ENCODE results near the gene RBBP8NL.

The RBBP8NL gene

GRCh38 chr20:62382306-62383198, 44.8 kb downstream of the RBBP8NL start:
- peaks cover 33% of the 10 kb centered on the region for H3K79me2 ChIP-seq (ENCODE audit: insufficient read depth, low read length)
- no peak overlapping the region for H2AFZ ChIP-seq (ENCODE audit: low read length)

DNA sequence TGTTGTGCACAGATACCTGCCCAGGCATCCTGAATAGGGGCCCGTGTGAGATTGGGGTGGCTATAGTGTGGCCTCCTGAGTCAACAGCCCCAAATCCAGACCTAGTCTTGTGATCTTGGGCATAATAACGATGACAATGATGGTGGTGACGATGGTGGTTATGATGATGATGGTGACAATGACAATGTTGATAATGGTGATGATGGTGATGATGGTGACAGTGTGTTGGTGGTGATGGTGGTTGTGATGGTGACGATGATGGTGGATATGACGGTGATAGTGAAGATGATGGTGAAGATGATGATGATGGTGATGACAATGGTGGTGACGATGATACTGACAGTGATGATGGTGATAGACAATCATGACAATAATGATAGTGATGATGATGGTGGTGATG, 45.5 kb downstream of the RBBP8NL start:
- H3K4me2 ChIP-seq (ENCODE audit: low read depth, low read length, poor library complexity, severe bottlenecking) = no peak overlapping the region

More at GRCh38 chr20:62382306-62383198, 44.8 kb downstream of the RBBP8NL start:
- no peaks in the 10 kb centered on the region for H3K9me3 ChIP-seq (ENCODE audit: insufficient read depth, low read depth, low read length)
- no peak for TF ChIP-seq EZH2phosphoT487 (IDR thresholded peaks at IDR 0.05; ENCODE audit: borderline replicate concordance)
- TF ChIP-seq, protein P1, sequence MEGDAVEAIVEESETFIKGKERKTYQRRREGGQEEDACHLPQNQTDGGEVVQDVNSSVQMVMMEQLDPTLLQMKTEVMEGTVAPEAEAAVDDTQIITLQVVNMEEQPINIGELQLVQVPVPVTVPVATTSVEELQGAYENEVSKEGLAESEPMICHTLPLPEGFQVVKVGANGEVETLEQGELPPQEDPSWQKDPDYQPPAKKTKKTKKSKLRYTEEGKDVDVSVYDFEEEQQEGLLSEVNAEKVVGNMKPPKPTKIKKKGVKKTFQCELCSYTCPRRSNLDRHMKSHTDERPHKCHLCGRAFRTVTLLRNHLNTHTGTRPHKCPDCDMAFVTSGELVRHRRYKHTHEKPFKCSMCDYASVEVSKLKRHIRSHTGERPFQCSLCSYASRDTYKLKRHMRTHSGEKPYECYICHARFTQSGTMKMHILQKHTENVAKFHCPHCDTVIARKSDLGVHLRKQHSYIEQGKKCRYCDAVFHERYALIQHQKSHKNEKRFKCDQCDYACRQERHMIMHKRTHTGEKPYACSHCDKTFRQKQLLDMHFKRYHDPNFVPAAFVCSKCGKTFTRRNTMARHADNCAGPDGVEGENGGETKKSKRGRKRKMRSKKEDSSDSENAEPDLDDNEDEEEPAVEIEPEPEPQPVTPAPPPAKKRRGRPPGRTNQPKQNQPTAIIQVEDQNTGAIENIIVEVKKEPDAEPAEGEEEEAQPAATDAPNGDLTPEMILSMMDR (conservative IDR thresholded peaks at IDR 0.05; ENCODE audit: low read length) = peak; percentile 83
- peaks cover 12% of the 10 kb centered on the region for H3K4me1 ChIP-seq (ENCODE audit: insufficient read depth, low read length, poor library complexity, severe bottlenecking)
- no peaks in the 10 kb centered on the region for H3K9me2 ChIP-seq (replicated peaks; ENCODE audit: low read depth, low read length)
- H3K4me2 ChIP-seq (ENCODE audit: low read depth, low read length, poor library complexity, severe bottlenecking) = no peak overlapping the region
- H3K27me3 ChIP-seq (ENCODE audit: insufficient read depth, low read length, poor library complexity, severe bottlenecking) = peaks cover 5% of the 10 kb centered on the region
- no peak overlapping the region for H3K4me3 ChIP-seq (ENCODE audit: low read length, poor library complexity, severe bottlenecking)
- no peaks in the 10 kb centered on the region for H3F3A ChIP-seq (ENCODE audit: low read depth)
- H4K20me1 ChIP-seq (ENCODE audit: insufficient read depth, low read length, poor library complexity, severe bottlenecking) = peaks cover 13% of the 10 kb centered on the region
- H3K36me3 ChIP-seq (ENCODE audit: insufficient read depth, low read length) = no peaks in the 10 kb centered on the region
- H3K9ac ChIP-seq (ENCODE audit: low read depth, low read length, poor library complexity, severe bottlenecking) = no peak overlapping the region

GRCh38 chr20:62381202-62381797, 46.0 kb downstream of the RBBP8NL start:
- Histone ChIP-seq H2AFZ (ENCODE audit: low read length) (no peak overlapping the region), H3K4me1 (ENCODE audit: insufficient read depth, low read length, poor library complexity, severe bottlenecking) (peaks cover 9% of the 10 kb centered on the region), H3K4me3 (ENCODE audit: low read length, poor library complexity, severe bottlenecking) (no peak overlapping the region), H3K9me2 (replicated peaks; ENCODE audit: low read depth, low read length) (no peaks in the 10 kb centered on the region), H3K4me2 (ENCODE audit: low read depth, low read length, poor library complexity, severe bottlenecking) (no peak overlapping the region), H3K79me2 (ENCODE audit: insufficient read depth, low read length) (peaks cover 20% of the 10 kb centered on the region), H3K9me3 (ENCODE audit: insufficient read depth, low read depth, low read length) (no peaks in the 10 kb centered on the region), H3F3A (ENCODE audit: low read depth) (no peaks in the 10 kb centered on the region), H3K36me3 (ENCODE audit: insufficient read depth, low read length) (no peaks in the 10 kb centered on the region), H3K9ac (ENCODE audit: low read depth, low read length, poor library complexity, severe bottlenecking) (no peak overlapping the region), H4K20me1 (ENCODE audit: insufficient read depth, low read length, poor library complexity, severe bottlenecking) (peaks cover 5% of the 10 kb centered on the region), H3K27me3 (ENCODE audit: insufficient read depth, low read length, poor library complexity, severe bottlenecking) (no peaks in the 10 kb centered on the region)
- TF ChIP-seq EZH2phosphoT487 (IDR thresholded peaks at IDR 0.05; ENCODE audit: borderline replicate concordance) = no peak
- TF ChIP-seq, protein P1 (conservative IDR thresholded peaks at IDR 0.05; ENCODE audit: low read length) = no peak

More for the DNA sequence above, 45.5 kb downstream of the RBBP8NL start:
- H3K79me2 ChIP-seq (ENCODE audit: insufficient read depth, low read length) = peaks cover 25% of the 10 kb centered on the region
- no peaks in the 10 kb centered on the region for H3K36me3 ChIP-seq (ENCODE audit: insufficient read depth, low read length)
- no peak for TF ChIP-seq EZH2phosphoT487 (IDR thresholded peaks at IDR 0.05; ENCODE audit: borderline replicate concordance)
- TF ChIP-seq, protein P1 (conservative IDR thresholded peaks at IDR 0.05; ENCODE audit: low read length) = no peak
- H3K4me1 ChIP-seq (ENCODE audit: insufficient read depth, low read length, poor library complexity, severe bottlenecking) = peaks cover 12% of the 10 kb centered on the region
- H3K27me3 ChIP-seq (ENCODE audit: insufficient read depth, low read length, poor library complexity, severe bottlenecking) = no peaks in the 10 kb centered on the region
- H3K9me2 ChIP-seq (replicated peaks; ENCODE audit: low read depth, low read length) = no peaks in the 10 kb centered on the region
- no peaks in the 10 kb centered on the region for H3F3A ChIP-seq (ENCODE audit: low read depth)
- H3K4me3 ChIP-seq (ENCODE audit: low read length, poor library complexity, severe bottlenecking) = no peak overlapping the region
- H4K20me1 ChIP-seq (ENCODE audit: insufficient read depth, low read length, poor library complexity, severe bottlenecking) = peaks cover 10% of the 10 kb centered on the region
- no peak overlapping the region for H3K9ac ChIP-seq (ENCODE audit: low read depth, low read length, poor library complexity, severe bottlenecking)
- H2AFZ ChIP-seq (ENCODE audit: low read length) = no peak overlapping the region
- H3K9me3 ChIP-seq (ENCODE audit: insufficient read depth, low read depth, low read length) = no peaks in the 10 kb centered on the region
